PFSK-1 (cell line): Measurements from ENCODE around the gene PARD6B.

Experiments
- FOXP2 ChIP-seq: optimal IDR thresholded peaks from 2 replicates; pipeline ENCODE3; 2011; ENCODE audit warnings: borderline replicate concordance, control low read depth, inconsistent platforms; ENCODE audit not compliant: insufficient read depth; ENCODE audit errors: extremely low read length, extremely low read depth
- POLR2AphosphoS5 ChIP-seq: IDR thresholded peaks from 2 replicates; pipeline ENCODE4 v1.6.1; 2012; ENCODE audit warnings: low read depth, mild to moderate bottlenecking, control low read depth, low read length, moderate library complexity
- SIN3A ChIP-seq: IDR thresholded peaks from 2 replicates; pipeline ENCODE4 v1.6.1; 2012; ENCODE audit warnings: mild to moderate bottlenecking, low read length, moderate library complexity, borderline replicate concordance; ENCODE audit not compliant: insufficient read depth
- TAF1 ChIP-seq: IDR thresholded peaks from 2 replicates; pipeline ENCODE4 v1.6.1; 2012; ENCODE audit warnings: low read length, control low read depth, borderline replicate concordance; ENCODE audit not compliant: insufficient read depth
- TF ChIP-seq, protein P1 (sequence below), 2 experiments: IDR thresholded peaks; 2 replicates each; pipeline versions ENCODE4 v1.6.1 to v1.8.0; 2011 to 2012; ENCODE audit warnings: low read depth in 2 of 2, low read length in 2 of 2, control low read depth in 1 of 2, inconsistent platforms in 1 of 2, mild to moderate bottlenecking in 1 of 2, moderate library complexity in 1 of 2; ENCODE audit not compliant: insufficient read depth in 1 of 2

Gene PARD6B

DNA sequence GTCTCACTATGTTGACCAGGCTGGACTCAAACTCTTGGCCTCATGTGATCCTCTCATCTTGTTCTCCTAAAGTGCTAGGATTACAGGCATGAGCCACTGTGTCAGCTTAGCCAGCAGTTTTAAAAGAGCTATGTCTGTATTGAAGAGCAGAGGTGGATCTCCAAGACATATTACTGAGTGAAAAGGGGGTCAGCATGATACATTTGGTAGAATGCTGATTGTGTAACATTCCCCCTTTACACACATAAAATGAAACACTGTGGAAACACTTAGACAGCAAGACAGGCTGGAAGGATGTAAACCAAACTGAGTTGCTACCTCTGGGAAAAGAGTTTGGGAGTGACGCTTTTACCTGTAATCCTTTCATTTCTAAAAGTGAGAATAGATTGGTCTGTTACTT is 38.4 kb upstream of the PARD6B start:
- TF ChIP-seq POLR2AphosphoS5 (no peak), SIN3A (no peak), FOXP2 (no peak), TAF1 (no peak)
- TF ChIP-seq, protein P1, sequence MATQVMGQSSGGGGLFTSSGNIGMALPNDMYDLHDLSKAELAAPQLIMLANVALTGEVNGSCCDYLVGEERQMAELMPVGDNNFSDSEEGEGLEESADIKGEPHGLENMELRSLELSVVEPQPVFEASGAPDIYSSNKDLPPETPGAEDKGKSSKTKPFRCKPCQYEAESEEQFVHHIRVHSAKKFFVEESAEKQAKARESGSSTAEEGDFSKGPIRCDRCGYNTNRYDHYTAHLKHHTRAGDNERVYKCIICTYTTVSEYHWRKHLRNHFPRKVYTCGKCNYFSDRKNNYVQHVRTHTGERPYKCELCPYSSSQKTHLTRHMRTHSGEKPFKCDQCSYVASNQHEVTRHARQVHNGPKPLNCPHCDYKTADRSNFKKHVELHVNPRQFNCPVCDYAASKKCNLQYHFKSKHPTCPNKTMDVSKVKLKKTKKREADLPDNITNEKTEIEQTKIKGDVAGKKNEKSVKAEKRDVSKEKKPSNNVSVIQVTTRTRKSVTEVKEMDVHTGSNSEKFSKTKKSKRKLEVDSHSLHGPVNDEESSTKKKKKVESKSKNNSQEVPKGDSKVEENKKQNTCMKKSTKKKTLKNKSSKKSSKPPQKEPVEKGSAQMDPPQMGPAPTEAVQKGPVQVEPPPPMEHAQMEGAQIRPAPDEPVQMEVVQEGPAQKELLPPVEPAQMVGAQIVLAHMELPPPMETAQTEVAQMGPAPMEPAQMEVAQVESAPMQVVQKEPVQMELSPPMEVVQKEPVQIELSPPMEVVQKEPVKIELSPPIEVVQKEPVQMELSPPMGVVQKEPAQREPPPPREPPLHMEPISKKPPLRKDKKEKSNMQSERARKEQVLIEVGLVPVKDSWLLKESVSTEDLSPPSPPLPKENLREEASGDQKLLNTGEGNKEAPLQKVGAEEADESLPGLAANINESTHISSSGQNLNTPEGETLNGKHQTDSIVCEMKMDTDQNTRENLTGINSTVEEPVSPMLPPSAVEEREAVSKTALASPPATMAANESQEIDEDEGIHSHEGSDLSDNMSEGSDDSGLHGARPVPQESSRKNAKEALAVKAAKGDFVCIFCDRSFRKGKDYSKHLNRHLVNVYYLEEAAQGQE (IDR thresholded peaks at IDR 0.05; ENCODE audit: insufficient read depth in 1 of 2, low read depth in 2 of 2, low read length in 2 of 2) = no peak

DNA sequence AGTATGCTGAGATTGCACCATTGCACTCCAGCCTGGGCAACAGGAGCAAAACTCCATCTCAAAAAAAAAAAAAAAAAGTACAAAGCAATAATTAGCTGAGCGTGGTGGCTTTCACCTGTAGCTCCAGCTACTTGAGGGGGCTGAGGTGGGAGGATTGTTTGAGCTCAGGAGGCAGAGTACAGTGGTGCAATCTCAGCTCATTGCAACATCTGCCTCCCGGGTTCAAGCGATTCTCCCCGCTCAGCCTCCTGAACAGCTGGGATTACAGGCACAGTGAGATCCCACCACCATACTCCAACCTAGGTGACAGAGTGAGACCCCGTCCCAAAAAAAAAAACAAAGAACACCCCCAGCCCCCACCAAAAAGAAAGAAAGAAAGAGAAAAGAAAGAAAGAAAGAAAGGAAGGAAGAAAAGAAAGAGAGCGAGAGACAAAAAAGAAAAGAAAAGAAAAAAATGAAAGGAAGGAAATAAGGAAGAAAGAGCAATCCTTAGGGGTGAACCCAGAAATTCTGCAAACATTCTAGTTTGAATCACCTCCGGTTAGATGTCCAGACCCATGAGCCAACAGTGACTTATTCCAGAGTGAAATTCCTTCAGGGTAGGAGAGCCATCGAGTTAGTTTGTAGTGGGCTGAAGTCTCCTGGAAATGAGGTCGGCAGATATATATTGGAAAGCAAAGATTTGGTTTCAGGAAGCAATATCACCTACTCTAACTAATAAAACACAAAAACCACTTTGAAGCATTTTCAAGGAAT is 36.8 kb upstream of the PARD6B start:
- TF ChIP-seq, protein P1 (IDR thresholded peaks at IDR 0.05; ENCODE audit: insufficient read depth in 1 of 2, low read depth in 2 of 2, low read length in 2 of 2) = no peak
- TF ChIP-seq TAF1 (no peak), SIN3A (no peak), POLR2AphosphoS5 (no peak), FOXP2 (no peak)

GRCh38 chr20:50695135-50695872 is 36.1 kb upstream of the PARD6B start:
- TF ChIP-seq SIN3A (no peak), TAF1 (no peak), FOXP2 (no peak), POLR2AphosphoS5 (no peak)
- TF ChIP-seq, protein P1 (IDR thresholded peaks at IDR 0.05; ENCODE audit: insufficient read depth in 1 of 2, low read depth in 2 of 2, low read length in 2 of 2) = no peak

DNA sequence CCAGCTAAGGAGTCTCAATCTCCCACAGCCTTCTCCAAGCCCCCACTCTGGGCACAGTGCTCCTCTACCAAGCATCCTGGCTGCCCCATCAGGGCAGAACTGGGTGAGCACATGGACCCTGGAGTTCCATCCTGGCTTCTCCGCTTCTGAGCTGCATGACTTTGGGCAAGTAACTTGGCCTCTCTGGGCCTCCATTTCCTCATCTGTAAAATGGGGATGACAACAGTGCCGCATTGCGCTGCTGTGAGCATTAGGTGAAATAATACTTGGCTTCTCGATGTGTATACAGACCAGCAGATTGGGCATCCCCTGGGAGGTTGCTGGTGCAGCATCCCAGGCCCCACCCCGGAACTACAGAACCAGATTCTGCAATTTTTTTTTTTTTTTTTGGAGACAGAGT is 31.7 kb upstream of the PARD6B start:
- TF ChIP-seq TAF1 (no peak), POLR2AphosphoS5 (no peak), FOXP2 (no peak), SIN3A (no peak)
- TF ChIP-seq, protein P1 (IDR thresholded peaks at IDR 0.05; ENCODE audit: insufficient read depth in 1 of 2, low read depth in 2 of 2, low read length in 2 of 2) = no peak
